Vagina (tissue), 2 donors: ENCODE data around the gene KRT86.

Experiments
- POLR2A ChIP-seq, 2 donors: fragments of 450-650 bp; IDR thresholded peaks; one replicate each; pipeline ENCODE4 v1.6.1; 2017; ENCODE audit warnings: antibody characterized with exemption in 2 of 2, mild to moderate bottlenecking in 2 of 2, moderate library complexity in 2 of 2
- POLR2AphosphoS5 ChIP-seq, 2 donors: sonication (generic); formaldehyde crosslinking; IDR thresholded peaks; one replicate each; pipeline ENCODE4 v1.9.0; 2017; ENCODE audit warnings: antibody characterized with exemption in 2 of 2, mild to moderate bottlenecking in 2 of 2, low read depth in 1 of 2; ENCODE audit not compliant: insufficient read depth in 1 of 2
- TF ChIP-seq, protein P1 (sequence below), 3 experiments: fragments of 450-650 bp in 2 of 3; fragments of 200-600 bp in 1 of 3; sonication (generic) in 1 of 3; IDR thresholded peaks; one replicate each; pipeline ENCODE4 v1.5.1; 2017 to 2019; ENCODE audit warnings: antibody characterized with exemption in 3 of 3, mild to moderate bottlenecking in 2 of 3, moderate library complexity in 2 of 3

DNA sequence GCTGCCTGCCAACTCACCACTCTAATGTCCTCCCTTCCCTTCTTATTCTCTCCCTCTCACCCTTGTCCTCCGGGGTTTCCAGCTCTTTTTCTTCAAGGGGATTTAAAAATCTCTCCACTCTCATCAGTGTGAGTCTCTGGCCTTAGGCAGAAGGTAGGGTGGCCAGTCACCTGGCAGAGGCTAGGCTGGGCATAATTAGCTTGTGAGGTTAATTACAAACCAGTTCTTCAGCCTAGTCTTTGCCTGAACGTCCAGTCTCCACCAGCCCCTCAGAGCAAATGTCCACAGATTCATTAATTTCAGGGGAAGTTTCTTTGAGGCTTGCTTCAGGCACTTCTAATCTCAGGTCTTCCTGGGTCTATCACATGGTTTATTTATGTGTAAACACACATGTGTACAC is 34.7 kb upstream of the KRT86 start:
- TF ChIP-seq POLR2A (IDR thresholded peaks at IDR 0.05): no peak
- TF ChIP-seq, protein P1, sequence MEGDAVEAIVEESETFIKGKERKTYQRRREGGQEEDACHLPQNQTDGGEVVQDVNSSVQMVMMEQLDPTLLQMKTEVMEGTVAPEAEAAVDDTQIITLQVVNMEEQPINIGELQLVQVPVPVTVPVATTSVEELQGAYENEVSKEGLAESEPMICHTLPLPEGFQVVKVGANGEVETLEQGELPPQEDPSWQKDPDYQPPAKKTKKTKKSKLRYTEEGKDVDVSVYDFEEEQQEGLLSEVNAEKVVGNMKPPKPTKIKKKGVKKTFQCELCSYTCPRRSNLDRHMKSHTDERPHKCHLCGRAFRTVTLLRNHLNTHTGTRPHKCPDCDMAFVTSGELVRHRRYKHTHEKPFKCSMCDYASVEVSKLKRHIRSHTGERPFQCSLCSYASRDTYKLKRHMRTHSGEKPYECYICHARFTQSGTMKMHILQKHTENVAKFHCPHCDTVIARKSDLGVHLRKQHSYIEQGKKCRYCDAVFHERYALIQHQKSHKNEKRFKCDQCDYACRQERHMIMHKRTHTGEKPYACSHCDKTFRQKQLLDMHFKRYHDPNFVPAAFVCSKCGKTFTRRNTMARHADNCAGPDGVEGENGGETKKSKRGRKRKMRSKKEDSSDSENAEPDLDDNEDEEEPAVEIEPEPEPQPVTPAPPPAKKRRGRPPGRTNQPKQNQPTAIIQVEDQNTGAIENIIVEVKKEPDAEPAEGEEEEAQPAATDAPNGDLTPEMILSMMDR (IDR thresholded peaks at IDR 0.05): no peak
- no peak for TF ChIP-seq POLR2AphosphoS5 (IDR thresholded peaks at IDR 0.05; ENCODE audit: insufficient read depth in 1 of 2, low read depth in 1 of 2)
